ENCODE results near the gene SEMA3C. TPM values are rescaled to one million over a fixed set of nuclear protein-coding genes. Genes with fewer than 3 reads are reported as not detected.

The SEMA3C gene
- total RNA-seq, 1 donor from 2014 or later: 148 TPM

DNA sequence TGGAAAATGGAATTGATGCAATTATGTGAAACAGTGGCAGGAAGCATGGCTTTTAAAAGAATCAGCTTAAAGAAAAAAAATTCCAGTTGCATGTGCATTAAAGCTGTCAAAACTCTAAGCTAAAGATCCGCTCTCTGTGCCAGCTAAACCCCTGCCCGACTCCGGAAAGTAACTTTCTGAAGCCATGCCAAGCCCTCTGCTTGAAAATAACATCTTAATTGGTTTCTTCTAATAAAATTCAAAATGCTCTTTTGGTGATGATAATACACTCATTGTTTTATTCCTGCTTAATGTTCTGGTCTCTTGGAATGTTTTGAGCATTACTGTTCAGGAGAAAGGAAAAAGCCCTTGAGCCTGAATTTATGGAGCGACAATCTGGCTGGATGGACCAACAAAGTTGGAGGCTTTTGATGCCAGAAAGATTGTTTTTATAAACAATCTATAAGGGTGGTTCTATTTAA lies 11.7 kb downstream of the SEMA3C start:
- Histone ChIP-seq H3K4me2 (ENCODE audit: low read length) (no peak overlapping the region), H3K4me3 (ENCODE audit: insufficient read depth, low read depth, low read length) (no peak overlapping the region), H2AFZ (ENCODE audit: low read depth, low read length) (no peak overlapping the region), H3K27ac (ENCODE audit: low read depth, low read length) (no peak overlapping the region), H3K79me2 (ENCODE audit: insufficient read depth, low read length) (peaks cover 6% of the 10 kb centered on the region), H3K36me3 (ENCODE audit: insufficient read depth, low read length) (peaks cover 17% of the 10 kb centered on the region), H3K9me3 (ENCODE audit: insufficient read depth, low read depth, low read length) (no peaks in the 10 kb centered on the region), H3K4me1 (ENCODE audit: insufficient read depth, low read length) (peaks cover 4% of the 10 kb centered on the region), H3K27me3 (ENCODE audit: insufficient read depth, low read length) (no peaks in the 10 kb centered on the region), H4K20me1 (ENCODE audit: insufficient read depth, low read length) (no peaks in the 10 kb centered on the region), H3K9ac (ENCODE audit: low read length) (no peak overlapping the region)
- H3K36me3 Mint-ChIP-seq (ENCODE audit: low read depth, unreplicated experiment): peaks cover 14% of the 10 kb centered on the region
- H3K27ac Mint-ChIP-seq (ENCODE audit: unreplicated experiment): no peak overlapping the region
- DNase-seq (ENCODE audit: low read depth) (no peak), FAIRE-seq (peak; percentile 29)
- H3K4me3 Mint-ChIP-seq (ENCODE audit: unreplicated experiment): no peak overlapping the region
- H3K9me3 Mint-ChIP-seq (ENCODE audit: unreplicated experiment): no peaks in the 10 kb centered on the region
- H3K27me3 Mint-ChIP-seq (ENCODE audit: low read depth, unreplicated experiment): no peaks in the 10 kb centered on the region
- no peak for TF ChIP-seq EZH2 (IDR thresholded peaks at IDR 0.05; ENCODE audit: insufficient read depth, low read length)
- H3K4me1 Mint-ChIP-seq (ENCODE audit: low read depth, unreplicated experiment): peaks cover 11% of the 10 kb centered on the region

- peaks cover 6% of the 10 kb centered on the region for H3K36me3 Mint-ChIP-seq (ENCODE audit: low read depth, unreplicated experiment)
- H3K9ac ChIP-seq (ENCODE audit: low read length): no peak overlapping the region
- no peak overlapping the region for H3K27ac Mint-ChIP-seq (ENCODE audit: unreplicated experiment)
- H3K4me3 ChIP-seq (ENCODE audit: insufficient read depth, low read depth, low read length): no peak overlapping the region
- H3K36me3 ChIP-seq (ENCODE audit: insufficient read depth, low read length): peaks cover 17% of the 10 kb centered on the region
- DNase-seq (ENCODE audit: low read depth): no peak
- peaks cover 18% of the 10 kb centered on the region for H3K4me1 Mint-ChIP-seq (ENCODE audit: low read depth, unreplicated experiment)
- H4K20me1 ChIP-seq (ENCODE audit: insufficient read depth, low read length): no peaks in the 10 kb centered on the region
- H3K79me2 ChIP-seq (ENCODE audit: insufficient read depth, low read length): peaks cover 10% of the 10 kb centered on the region
- no peaks in the 10 kb centered on the region for H3K27me3 Mint-ChIP-seq (ENCODE audit: low read depth, unreplicated experiment)
- peaks cover 11% of the 10 kb centered on the region for H3K4me1 ChIP-seq (ENCODE audit: insufficient read depth, low read length)
- H2AFZ ChIP-seq (ENCODE audit: low read depth, low read length): no peak overlapping the region
- H3K4me3 Mint-ChIP-seq (ENCODE audit: unreplicated experiment): no peak overlapping the region
- H3K9me3 Mint-ChIP-seq (ENCODE audit: unreplicated experiment): no peaks in the 10 kb centered on the region
- H3K27me3 ChIP-seq (ENCODE audit: insufficient read depth, low read length): no peaks in the 10 kb centered on the region
- FAIRE-seq: no peak
- no peaks in the 10 kb centered on the region for H3K9me3 ChIP-seq (ENCODE audit: insufficient read depth, low read depth, low read length)
- no peak overlapping the region for H3K4me2 ChIP-seq (ENCODE audit: low read length)
- no peak for TF ChIP-seq EZH2 (IDR thresholded peaks at IDR 0.05; ENCODE audit: insufficient read depth, low read length)
- TF ChIP-seq, protein P1, sequence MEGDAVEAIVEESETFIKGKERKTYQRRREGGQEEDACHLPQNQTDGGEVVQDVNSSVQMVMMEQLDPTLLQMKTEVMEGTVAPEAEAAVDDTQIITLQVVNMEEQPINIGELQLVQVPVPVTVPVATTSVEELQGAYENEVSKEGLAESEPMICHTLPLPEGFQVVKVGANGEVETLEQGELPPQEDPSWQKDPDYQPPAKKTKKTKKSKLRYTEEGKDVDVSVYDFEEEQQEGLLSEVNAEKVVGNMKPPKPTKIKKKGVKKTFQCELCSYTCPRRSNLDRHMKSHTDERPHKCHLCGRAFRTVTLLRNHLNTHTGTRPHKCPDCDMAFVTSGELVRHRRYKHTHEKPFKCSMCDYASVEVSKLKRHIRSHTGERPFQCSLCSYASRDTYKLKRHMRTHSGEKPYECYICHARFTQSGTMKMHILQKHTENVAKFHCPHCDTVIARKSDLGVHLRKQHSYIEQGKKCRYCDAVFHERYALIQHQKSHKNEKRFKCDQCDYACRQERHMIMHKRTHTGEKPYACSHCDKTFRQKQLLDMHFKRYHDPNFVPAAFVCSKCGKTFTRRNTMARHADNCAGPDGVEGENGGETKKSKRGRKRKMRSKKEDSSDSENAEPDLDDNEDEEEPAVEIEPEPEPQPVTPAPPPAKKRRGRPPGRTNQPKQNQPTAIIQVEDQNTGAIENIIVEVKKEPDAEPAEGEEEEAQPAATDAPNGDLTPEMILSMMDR (IDR thresholded peaks at IDR 0.05; ENCODE audit: insufficient read depth, low read depth, low read length): no peak
- no peak overlapping the region for H3K27ac ChIP-seq (ENCODE audit: low read depth, low read length)
Measured at GRCh38 chr7:80905334-80905733, 13.5 kb downstream of the SEMA3C start.

DNA sequence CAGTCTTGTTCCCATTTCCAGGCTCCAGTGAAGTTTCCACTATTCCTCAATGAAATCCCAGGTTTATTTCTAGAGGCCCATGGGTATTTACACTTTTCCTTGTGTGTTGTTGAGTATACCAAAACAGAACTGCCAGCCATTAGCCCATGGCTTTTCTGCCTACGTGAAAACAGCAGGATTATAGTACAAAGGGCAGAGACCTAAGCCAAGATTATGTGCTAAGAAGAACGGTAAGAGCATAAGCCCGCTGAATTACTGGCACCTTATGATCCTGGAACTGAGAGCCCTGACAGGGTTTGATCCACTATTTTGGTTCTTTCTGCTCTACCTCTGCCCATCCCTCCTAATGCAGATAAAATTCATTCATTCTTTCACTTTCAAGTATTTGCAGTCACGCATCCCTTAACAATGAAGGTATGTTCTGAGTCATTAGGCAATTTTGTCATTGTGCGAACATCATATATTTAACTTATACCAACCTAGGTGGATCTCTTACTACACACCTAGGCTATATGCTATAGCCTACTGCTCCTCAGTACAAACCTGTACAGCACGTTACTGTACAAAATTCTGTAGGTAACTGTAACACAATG lies 16.0 kb downstream of the SEMA3C start:
- no peak overlapping the region for H2AFZ ChIP-seq (ENCODE audit: low read depth, low read length)
- H3K4me3 ChIP-seq (ENCODE audit: insufficient read depth, low read depth, low read length): no peak overlapping the region
- no peak overlapping the region for H3K9ac ChIP-seq (ENCODE audit: low read length)
- peaks cover 18% of the 10 kb centered on the region for H3K79me2 ChIP-seq (ENCODE audit: insufficient read depth, low read length)
- Mint-ChIP-seq H3K27me3 (ENCODE audit: low read depth, unreplicated experiment) (no peaks in the 10 kb centered on the region), H3K27ac (ENCODE audit: unreplicated experiment) (no peak overlapping the region), H3K4me3 (ENCODE audit: unreplicated experiment) (no peak overlapping the region), H3K4me1 (ENCODE audit: low read depth, unreplicated experiment) (peaks cover 19% of the 10 kb centered on the region), H3K36me3 (ENCODE audit: low read depth, unreplicated experiment) (peaks cover 6% of the 10 kb centered on the region), H3K9me3 (ENCODE audit: unreplicated experiment) (no peaks in the 10 kb centered on the region)
- peaks cover 13% of the 10 kb centered on the region for H3K4me1 ChIP-seq (ENCODE audit: insufficient read depth, low read length)
- TF ChIP-seq, protein P1 (IDR thresholded peaks at IDR 0.05; ENCODE audit: insufficient read depth, low read depth, low read length): no peak
- TF ChIP-seq EZH2 (IDR thresholded peaks at IDR 0.05; ENCODE audit: insufficient read depth, low read length): no peak
- no peak for DNase-seq (ENCODE audit: low read depth)
- H3K27ac ChIP-seq (ENCODE audit: low read depth, low read length): no peak overlapping the region
- no peaks in the 10 kb centered on the region for H3K27me3 ChIP-seq (ENCODE audit: insufficient read depth, low read length)
- H3K4me2 ChIP-seq (ENCODE audit: low read length): no peak overlapping the region
- no peaks in the 10 kb centered on the region for H3K9me3 ChIP-seq (ENCODE audit: insufficient read depth, low read depth, low read length)
- H4K20me1 ChIP-seq (ENCODE audit: insufficient read depth, low read length): no peaks in the 10 kb centered on the region
- peak; percentile 62 for FAIRE-seq
- H3K36me3 ChIP-seq (ENCODE audit: insufficient read depth, low read length): peaks cover 12% of the 10 kb centered on the region
